Progenitor cell of endocrine pancreas (in vitro differentiated cells): ENCODE data around the gene SLC6A7. TPM values are rescaled to one million over a fixed set of nuclear protein-coding genes. Genes with fewer than 3 reads are reported as not detected.

Source experiments
- DNase-seq: peaks from one replicate; pipeline ENCODE4 v3.0.0; 2021; ENCODE audit warnings: low spot score; ENCODE audit not compliant: unreplicated experiment
- H3K27ac Mint-ChIP-seq: 2 replicates; pipeline ENCODE4 v1.8.0; 2021; ENCODE audit warnings: mild to moderate bottlenecking, moderate library complexity, mixed read lengths
- H3K27me3 Mint-ChIP-seq: 2 replicates; pipeline ENCODE4 v1.8.0; 2021; ENCODE audit warnings: mixed read lengths
- H3K36me3 Mint-ChIP-seq: 2 replicates; pipeline ENCODE4 v1.8.0; 2022; ENCODE audit warnings: mixed read lengths; ENCODE audit not compliant: insufficient read depth
- H3K4me1 Mint-ChIP-seq: 2 replicates; pipeline ENCODE4 v1.8.0; 2021; ENCODE audit warnings: low read depth, mixed read lengths
- H3K4me3 Mint-ChIP-seq: 2 replicates; pipeline ENCODE4 v1.8.0; 2021; ENCODE audit warnings: low read depth, mild to moderate bottlenecking, moderate library complexity, mixed read lengths
- H3K9me3 Mint-ChIP-seq: 2 replicates; pipeline ENCODE4 v1.8.0; 2021; ENCODE audit warnings: low read depth, mixed read lengths
- CTCF ChIP-seq: fragments of 200-600 bp; sonication (generic); IDR thresholded peaks from one replicate; pipeline ENCODE4 v1.5.0; 2021; ENCODE audit warnings: antibody characterized with exemption, mild to moderate bottlenecking; ENCODE audit not compliant: unreplicated experiment
- total RNA-seq: library from RNA; stranded (reverse); gene quantifications from 2 replicates; pipeline ENCODE4 v1.2.1, GENCODE V29; 2021

The SLC6A7 gene
- total RNA-seq, 1 donor from 2014 or later, result not detected

GRCh38 chr5:150156540-150156939 is 33.3 kb upstream of the SLC6A7 start:
- H3K27ac Mint-ChIP-seq, result no peak overlapping the region
- no peak overlapping the region for H3K4me3 Mint-ChIP-seq

GRCh38 chr5:150157168-150157567 is 32.7 kb upstream of the SLC6A7 start:
- no peak overlapping the region for H3K27ac Mint-ChIP-seq
- H3K4me3 Mint-ChIP-seq, result no peak overlapping the region
- H3K4me1 Mint-ChIP-seq, result peaks cover 9% of the 10 kb centered on the region
- DNase-seq, result no peak
- no peak for TF ChIP-seq CTCF
- no peaks in the 10 kb centered on the region for H3K9me3 Mint-ChIP-seq
- H3K36me3 Mint-ChIP-seq, result no peaks in the 10 kb centered on the region
- peaks cover 36% of the 10 kb centered on the region for H3K27me3 Mint-ChIP-seq

More at GRCh38 chr5:150156540-150156939, 33.3 kb upstream of the SLC6A7 start:
- peaks cover 6% of the 10 kb centered on the region for H3K4me1 Mint-ChIP-seq
- H3K9me3 Mint-ChIP-seq, result no peaks in the 10 kb centered on the region
- no peaks in the 10 kb centered on the region for H3K36me3 Mint-ChIP-seq
- DNase-seq, result no peak
- TF ChIP-seq CTCF, result no peak
- H3K27me3 Mint-ChIP-seq, result peaks cover 36% of the 10 kb centered on the region

- Mint-ChIP-seq H3K9me3 (no peaks in the 10 kb centered on the region), H3K27ac (peak overlapping the region; percentile 71), H3K27me3 (peaks cover 31% of the 10 kb centered on the region), H3K36me3 (no peaks in the 10 kb centered on the region), H3K4me1 (peaks cover 9% of the 10 kb centered on the region), H3K4me3 (no peak overlapping the region)
- DNase-seq, result no peak
- no peak for TF ChIP-seq CTCF
Measured at GRCh38 chr5:150158170-150158949, 31.5 kb upstream of the SLC6A7 start.

- Mint-ChIP-seq H3K9me3 (no peaks in the 10 kb centered on the region), H3K36me3 (no peaks in the 10 kb centered on the region), H3K27ac (no peak overlapping the region), H3K4me1 (peaks cover 10% of the 10 kb centered on the region), H3K4me3 (no peak overlapping the region), H3K27me3 (peaks cover 24% of the 10 kb centered on the region)
- DNase-seq, result no peak
- TF ChIP-seq CTCF, result no peak
Measured at GRCh38 chr5:150159031-150159430, 30.8 kb upstream of the SLC6A7 start.

GRCh38 chr5:150159741-150160179 is 30.1 kb upstream of the SLC6A7 start:
- Mint-ChIP-seq H3K27ac (no peak overlapping the region), H3K4me3 (no peak overlapping the region), H3K4me1 (peaks cover 10% of the 10 kb centered on the region), H3K9me3 (no peaks in the 10 kb centered on the region), H3K36me3 (no peaks in the 10 kb centered on the region), H3K27me3 (peaks cover 26% of the 10 kb centered on the region)
- TF ChIP-seq CTCF, result no peak
- no peak for DNase-seq
